ENCODE data around the gene HBG1.

DNA sequence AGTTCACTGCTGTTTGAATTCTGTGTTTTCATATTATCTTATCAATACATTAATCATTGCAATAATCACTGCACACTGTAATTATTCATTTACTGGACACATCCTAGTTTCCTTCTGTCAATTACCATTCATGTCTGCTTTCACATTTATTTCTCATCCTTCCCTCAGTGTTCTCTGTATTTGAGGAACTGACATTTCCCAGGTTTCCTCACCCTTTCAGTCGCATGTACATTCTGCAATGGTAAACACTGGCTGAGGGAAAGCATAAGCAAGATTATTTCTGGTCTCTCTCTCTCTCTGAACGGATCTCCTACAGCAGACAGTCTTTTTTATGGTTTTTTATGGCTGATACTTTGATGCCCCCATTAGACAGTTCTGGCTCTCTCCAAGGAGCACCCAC, 11.2 kb downstream of the HBG1 start:
- no peak for TF ChIP-seq POLR2A (IDR thresholded peaks at IDR 0.05)
- TF ChIP-seq, protein P1, sequence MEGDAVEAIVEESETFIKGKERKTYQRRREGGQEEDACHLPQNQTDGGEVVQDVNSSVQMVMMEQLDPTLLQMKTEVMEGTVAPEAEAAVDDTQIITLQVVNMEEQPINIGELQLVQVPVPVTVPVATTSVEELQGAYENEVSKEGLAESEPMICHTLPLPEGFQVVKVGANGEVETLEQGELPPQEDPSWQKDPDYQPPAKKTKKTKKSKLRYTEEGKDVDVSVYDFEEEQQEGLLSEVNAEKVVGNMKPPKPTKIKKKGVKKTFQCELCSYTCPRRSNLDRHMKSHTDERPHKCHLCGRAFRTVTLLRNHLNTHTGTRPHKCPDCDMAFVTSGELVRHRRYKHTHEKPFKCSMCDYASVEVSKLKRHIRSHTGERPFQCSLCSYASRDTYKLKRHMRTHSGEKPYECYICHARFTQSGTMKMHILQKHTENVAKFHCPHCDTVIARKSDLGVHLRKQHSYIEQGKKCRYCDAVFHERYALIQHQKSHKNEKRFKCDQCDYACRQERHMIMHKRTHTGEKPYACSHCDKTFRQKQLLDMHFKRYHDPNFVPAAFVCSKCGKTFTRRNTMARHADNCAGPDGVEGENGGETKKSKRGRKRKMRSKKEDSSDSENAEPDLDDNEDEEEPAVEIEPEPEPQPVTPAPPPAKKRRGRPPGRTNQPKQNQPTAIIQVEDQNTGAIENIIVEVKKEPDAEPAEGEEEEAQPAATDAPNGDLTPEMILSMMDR (IDR thresholded peaks at IDR 0.05): no peak
